HT1080 (cell line): ENCODE data around the gene ANK2. TPM values are rescaled to one million over a fixed set of nuclear protein-coding genes. Genes with fewer than 3 reads are reported as not detected.

Experiments
- DNase-seq: peaks from one replicate; pipeline ENCODE4 v3.0.0-alpha.2; 2015; ENCODE audit warnings: low read depth
- total RNA-seq: library from RNA; depleted of rRNA; stranded (reverse); fragments of >200 nt; shearing (Covaris generic); gene quantifications from 2 replicates; pipeline ENCODE4 v1.2.3, GENCODE V29; 2014

The ANK2 gene
- total RNA-seq, 1 experiment from 2014 or later, result 12.1 TPM

- peak; percentile 63 for DNase-seq
These were observed 229.0 kb downstream of the ANK2 start for GRCh38 chr4:113278324-113278934.

- no peak for DNase-seq
These were observed 236.0 kb downstream of the ANK2 start for GRCh38 chr4:113285501-113285900.

DNA sequence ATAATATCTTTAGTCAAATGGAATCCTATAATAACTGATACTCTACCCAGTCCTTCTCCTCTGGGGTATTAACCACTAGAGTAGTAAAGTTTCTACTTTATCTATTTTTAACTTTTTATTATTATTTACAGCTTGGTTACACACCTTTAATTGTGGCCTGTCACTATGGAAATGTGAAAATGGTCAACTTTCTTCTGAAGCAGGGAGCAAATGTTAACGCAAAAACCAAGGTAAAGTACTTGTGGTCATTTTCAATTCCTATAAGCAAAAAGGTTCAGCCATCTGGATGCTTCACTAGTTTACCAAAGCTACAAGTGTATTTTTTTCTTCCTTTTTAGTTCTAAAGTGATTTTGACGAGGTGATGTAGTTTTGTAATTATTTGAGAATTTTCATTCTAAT lies 238.8 kb downstream of the ANK2 start:
- DNase-seq, result no peak

- DNase-seq, result no peak
These were observed 239.2 kb downstream of the ANK2 start for GRCh38 chr4:113288696-113289095.

DNA sequence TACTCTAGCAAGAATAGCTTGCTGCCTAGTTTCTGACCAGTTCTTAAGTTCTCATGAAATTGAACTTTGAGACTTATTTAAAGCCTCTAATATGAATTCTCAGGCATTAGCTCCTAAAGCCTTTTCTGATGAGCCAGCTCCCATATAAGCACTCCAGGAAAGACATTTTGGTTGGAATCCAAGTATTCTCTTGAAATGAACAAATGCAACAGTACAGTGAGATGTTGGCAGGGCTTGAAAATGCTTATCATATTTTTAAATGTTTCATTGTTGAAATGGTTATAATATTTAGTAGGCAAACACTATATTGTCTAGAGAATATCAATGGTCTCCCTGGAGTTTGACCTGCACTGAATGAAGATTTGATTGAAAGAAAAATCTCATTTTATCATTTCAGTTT lies 240.3 kb downstream of the ANK2 start:
- DNase-seq, result no peak

GRCh38 chr4:113290666-113291065 lies 241.2 kb downstream of the ANK2 start:
- DNase-seq, result no peak

- no peak for DNase-seq
These were observed 243.1 kb downstream of the ANK2 start for GRCh38 chr4:113292371-113293042.

DNA sequence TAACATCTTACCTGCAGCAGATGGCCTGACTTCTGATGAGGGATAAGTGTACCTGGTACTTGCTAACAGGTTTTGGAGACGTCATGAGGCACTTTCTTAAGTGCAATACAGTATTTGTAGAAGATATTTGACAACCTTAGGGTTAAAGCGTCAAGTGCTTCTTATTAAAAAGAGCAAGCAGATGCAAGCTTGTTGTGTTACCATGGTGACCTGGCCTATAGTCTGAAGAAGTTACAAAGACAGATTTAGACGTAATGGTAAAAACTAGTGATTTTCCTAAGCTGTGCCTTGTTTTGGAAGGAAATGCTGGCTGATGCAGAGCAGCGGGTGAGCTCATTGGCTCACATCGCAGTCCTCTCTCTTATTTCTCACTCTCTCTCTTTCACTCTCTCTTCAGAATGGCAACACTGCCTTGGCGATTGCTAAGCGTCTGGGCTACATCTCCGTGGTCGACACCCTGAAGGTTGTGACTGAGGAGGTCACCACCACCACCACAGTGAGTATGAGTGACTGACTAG lies 243.6 kb downstream of the ANK2 start:
- no peak for DNase-seq

- no peak for DNase-seq
These were observed 244.2 kb downstream of the ANK2 start for GRCh38 chr4:113293674-113294073.

GRCh38 chr4:113294908-113295307 lies 245.5 kb downstream of the ANK2 start:
- no peak for DNase-seq

- peak; percentile 89 for DNase-seq
These were observed 251.0 kb downstream of the ANK2 start for GRCh38 chr4:113300471-113300928.

DNA sequence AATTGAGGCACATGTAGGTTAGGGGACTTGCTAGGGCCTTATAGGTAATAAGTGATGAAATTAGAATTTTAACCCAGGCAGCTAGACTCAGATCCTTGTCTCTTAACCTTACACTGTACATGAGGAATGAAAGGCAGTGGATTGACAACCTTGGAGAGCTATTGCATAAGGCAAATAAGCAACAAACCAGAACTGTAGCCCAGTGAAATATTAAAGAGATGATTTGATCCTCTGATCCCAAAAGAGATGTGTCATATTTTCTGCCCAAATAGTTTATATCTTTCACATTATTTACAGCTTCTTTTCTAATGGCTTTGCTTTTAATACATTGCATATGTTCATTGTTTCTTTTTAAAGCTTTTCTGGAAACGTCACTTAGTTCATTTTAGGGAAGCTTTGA lies 252.6 kb downstream of the ANK2 start:
- no peak for DNase-seq

DNA sequence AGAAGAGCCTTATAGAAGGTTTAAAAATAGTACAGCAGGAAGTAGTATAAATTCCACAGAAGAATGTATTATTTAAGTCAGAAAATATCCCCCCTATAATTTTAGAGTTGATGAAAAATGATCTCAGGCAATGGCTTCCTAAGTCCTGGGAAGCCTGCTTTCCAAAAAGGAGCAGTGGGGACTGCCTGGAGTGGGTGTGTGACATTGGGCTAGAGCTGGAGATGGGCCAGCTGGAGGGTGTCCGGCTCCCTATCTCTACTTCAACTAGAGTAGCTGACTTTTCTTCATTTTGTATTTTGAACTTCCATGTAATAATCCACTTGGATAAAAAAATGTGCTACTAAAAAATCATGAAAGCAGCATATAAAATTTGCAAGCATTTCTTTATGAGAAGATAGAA lies 253.9 kb downstream of the ANK2 start:
- no peak for DNase-seq

DNA sequence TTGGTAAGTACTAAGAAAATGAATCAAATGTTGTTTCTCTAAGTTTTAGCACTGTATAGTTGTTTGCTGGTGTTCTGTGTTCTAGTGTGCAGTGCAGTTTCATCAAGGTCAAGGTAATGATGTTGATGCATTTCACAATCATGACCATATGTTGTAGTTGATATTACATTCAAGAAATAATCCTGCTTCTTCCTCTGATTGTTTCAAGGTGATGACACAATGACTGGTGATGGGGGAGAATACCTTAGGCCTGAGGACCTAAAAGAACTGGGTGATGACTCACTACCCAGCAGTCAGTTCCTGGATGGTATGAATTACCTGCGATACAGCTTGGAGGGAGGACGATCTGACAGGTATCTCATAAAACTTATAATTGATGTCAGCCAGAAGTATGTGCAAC lies 261.6 kb downstream of the ANK2 start:
- DNase-seq, result no peak

GRCh38 chr4:113312529-113312928 lies 263.1 kb downstream of the ANK2 start:
- DNase-seq, result no peak

DNA sequence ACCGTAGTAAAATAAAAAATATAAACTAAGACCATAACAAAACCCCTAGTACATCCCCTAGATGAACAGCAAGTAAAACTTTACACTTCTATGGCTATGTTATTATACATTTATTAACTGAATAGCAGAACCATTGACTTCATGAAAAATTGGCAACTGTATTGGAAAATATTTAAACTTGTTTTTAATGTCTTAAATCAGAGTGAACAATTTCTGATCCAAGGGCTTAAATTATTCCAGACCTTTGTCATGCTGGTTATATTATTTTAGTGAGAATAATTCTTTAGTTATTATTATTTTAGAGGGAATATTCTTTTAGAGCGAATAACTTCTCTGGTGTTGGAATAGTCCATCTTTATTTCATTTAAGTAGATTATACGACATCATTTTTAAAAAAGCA lies 265.0 kb downstream of the ANK2 start:
- DNase-seq, result no peak

GRCh38 chr4:113316879-113317278 lies 267.4 kb downstream of the ANK2 start:
- no peak for DNase-seq

DNA sequence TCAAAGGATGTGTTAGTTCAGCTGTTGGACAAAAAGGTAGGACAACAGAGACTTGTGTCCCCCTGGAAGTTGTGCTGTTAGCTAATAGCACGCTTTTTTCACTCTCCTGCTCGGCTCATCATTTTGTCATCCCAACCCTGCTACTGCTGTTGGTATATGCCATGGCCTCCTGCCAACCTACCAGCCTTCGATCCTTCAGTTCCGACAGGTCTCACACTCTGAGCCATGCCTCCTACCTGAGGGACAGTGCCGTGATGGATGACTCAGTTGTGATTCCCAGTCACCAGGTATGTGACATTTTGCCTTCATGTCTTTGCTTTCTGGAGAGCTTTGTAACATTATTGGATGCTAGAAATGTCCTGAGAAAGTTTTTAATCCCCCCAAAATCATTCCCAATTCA lies 268.1 kb downstream of the ANK2 start:
- DNase-seq, result no peak

- no peak for DNase-seq
These were observed 273.3 kb downstream of the ANK2 start for GRCh38 chr4:113322736-113323135.

- peak; percentile 37 for DNase-seq
These were observed 276.6 kb downstream of the ANK2 start for GRCh38 chr4:113325876-113326615.

DNA sequence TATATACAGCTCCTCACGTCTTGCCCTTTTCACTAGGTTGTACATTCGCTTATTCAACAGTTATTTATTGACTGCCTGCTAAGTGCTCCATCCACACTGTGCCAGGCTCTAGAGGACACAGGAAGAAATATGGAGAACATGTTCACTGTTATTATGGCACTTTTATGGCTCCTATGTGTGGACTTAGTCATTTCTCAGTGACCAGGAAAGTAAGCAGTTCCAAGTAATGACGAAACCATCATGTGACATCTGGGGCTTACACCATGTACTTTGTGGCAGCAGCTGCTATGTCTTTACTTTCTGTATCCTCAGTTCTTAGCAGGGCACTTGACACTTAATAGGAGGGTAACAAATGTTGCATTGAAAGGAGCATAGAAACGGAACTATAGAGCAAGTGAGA lies 278.0 kb downstream of the ANK2 start:
- no peak for DNase-seq

DNA sequence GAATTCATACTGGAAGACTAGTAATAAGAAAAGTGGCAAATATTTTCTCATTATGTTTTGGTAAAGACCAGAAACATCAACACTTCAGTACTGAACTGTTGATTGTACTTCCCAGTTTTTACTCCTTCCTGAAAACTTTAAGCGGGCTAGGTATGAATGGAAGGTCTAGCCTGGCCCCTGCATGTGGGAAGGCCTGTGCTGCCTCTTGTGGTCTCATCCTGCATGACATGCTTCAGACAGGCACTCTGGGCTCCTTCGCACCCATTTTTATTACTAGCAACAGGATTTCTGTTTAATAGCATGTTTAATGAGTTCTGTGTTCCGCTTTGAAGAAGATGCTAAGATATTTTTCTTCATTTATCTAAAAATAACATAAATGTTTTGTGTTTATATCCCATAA lies 279.1 kb downstream of the ANK2 start:
- no peak for DNase-seq
